HepG2 (cell line): ENCODE results near the gene MYADML2. TPM values are rescaled to one million over a fixed set of nuclear protein-coding genes. Genes with fewer than 3 reads are reported as not detected.

Source experiments
- CENPX ChIP-seq: sonication (generic); formaldehyde crosslinking; IDR thresholded peaks from 2 replicates; pipeline ENCODE4 v1.9.0; 2021; ENCODE audit warnings: mild to moderate bottlenecking, missing genetic modification reagents, moderate library complexity
- HOXA9 ChIP-seq: sonication (generic); formaldehyde crosslinking; IDR thresholded peaks from 2 replicates; pipeline ENCODE4 v1.8.1; 2022; ENCODE audit warnings: missing genetic modification reagents, mild to moderate bottlenecking, moderate library complexity, borderline replicate concordance
- U2AF2 ChIP-seq: fragments of 200-400 bp; formaldehyde crosslinking; IDR thresholded peaks from 2 replicates; pipeline ENCODE4 v1.6.1; 2017; ENCODE audit warnings: low read depth, mild to moderate bottlenecking, low read length
- ZMAT3 ChIP-seq: sonication (generic); formaldehyde crosslinking; conservative IDR thresholded peaks from 2 replicates; pipeline ENCODE4 v1.7.0; 2021; ENCODE audit warnings: missing genetic modification reagents
- ZNF224 ChIP-seq: sonication (generic); formaldehyde crosslinking; IDR thresholded peaks from 2 replicates; pipeline ENCODE4 v1.5.0; 2020; ENCODE audit warnings: mild to moderate bottlenecking, missing genetic modification reagents
- ZNF446 ChIP-seq: sonication (generic); formaldehyde crosslinking; IDR thresholded peaks from 2 replicates; pipeline ENCODE4 v1.5.0; 2020; ENCODE audit warnings: mild to moderate bottlenecking, missing genetic modification reagents
- ZNF549 ChIP-seq: sonication (generic); formaldehyde crosslinking; IDR thresholded peaks from 2 replicates; pipeline ENCODE4 v1.5.0; 2020; ENCODE audit warnings: missing genetic modification reagents
- ZNF598 ChIP-seq: sonication (generic); formaldehyde crosslinking; IDR thresholded peaks from 2 replicates; pipeline ENCODE4 v1.5.1; 2020; ENCODE audit warnings: mild to moderate bottlenecking, missing genetic modification reagents, borderline replicate concordance
- polyA plus RNA-seq, 8 experiments: library from polyadenylated mRNA; depleted of rRNA in 3 of 8; stranded (reverse) in 7 of 8; unstranded in 1 of 8; fragments of >200 nt; fragmentation: Illumina TruSeq in 4 of 8; extraction: Trizol in 4 of 8; gene quantifications; 2 replicates each; pipeline versions ENCODE4 v1.2.1 to v1.2.3, GENCODE V29; 2011 to 2016; ENCODE audit warnings: low read depth in 4 of 8, missing spikeins in 1 of 8, mixed read lengths in 1 of 8; ENCODE audit not compliant: insufficient read depth in 1 of 8
- total RNA-seq, 5 experiments: library from RNA; depleted of rRNA; stranded (reverse); fragments of >200 nt; fragmentation: Illumina TruSeq; extraction: Trizol; gene quantifications; 2 replicates each; pipeline ENCODE4 v1.2.3, GENCODE V29; 2016; ENCODE audit warnings: low read depth in 1 of 5
- TF ChIP-seq, protein P1 (sequence below): sonication (generic); formaldehyde crosslinking; IDR thresholded peaks from 2 replicates; pipeline ENCODE4 v1.5.1; 2020; ENCODE audit warnings: mild to moderate bottlenecking, missing genetic modification reagents, moderate library complexity
- TF ChIP-seq, protein P2 (sequence below): sonication (generic); formaldehyde crosslinking; IDR thresholded peaks from 2 replicates; pipeline ENCODE4 v1.5.0; 2020; ENCODE audit warnings: mild to moderate bottlenecking, missing genetic modification reagents, borderline replicate concordance
- TF ChIP-seq, protein P3 (sequence below): sonication (generic); formaldehyde crosslinking; IDR thresholded peaks from 2 replicates; pipeline ENCODE4 v1.4.0; 2020; ENCODE audit warnings: mild to moderate bottlenecking, missing genetic modification reagents

The MYADML2 gene
- total and polyA plus RNA-seq, 2 of the 13 experiments (the other 11 are each of a cell fraction or from before 2014, with no cell fraction given) = not detected

DNA sequence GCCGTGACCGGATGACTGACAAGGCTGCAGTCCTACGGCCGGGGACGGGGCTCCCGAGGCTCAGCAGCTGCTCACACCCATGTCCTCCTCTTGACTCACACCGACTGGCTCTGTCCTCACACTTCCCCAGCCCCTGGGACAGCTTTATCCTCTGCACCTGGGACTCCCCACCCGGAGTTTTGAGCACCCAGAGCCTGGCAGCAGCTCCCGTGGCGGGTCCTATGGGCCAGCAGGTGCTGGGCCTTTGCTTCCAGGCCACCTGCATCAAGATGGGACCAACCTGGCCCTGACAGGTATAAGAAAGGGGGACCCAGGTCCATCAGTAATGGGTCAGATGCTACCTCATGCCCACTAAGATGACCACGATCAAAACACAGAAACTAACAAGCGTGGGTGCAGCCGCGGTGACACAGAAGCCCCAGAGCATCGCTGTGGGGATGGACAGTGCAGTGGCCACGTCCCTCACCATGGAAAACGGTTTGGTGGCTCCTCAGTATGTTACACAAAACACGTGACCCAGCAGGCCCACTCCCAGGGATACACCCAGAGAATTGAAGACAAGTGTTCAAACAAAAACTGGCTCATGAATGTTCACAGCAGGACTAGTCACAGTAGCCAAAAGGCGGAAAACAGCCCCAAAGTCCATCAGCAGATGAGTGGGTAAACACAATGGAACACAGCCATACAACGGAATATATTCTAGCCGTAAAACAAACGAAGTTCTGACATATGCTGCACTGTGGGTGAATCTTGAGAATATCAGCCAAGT is 17.2 kb upstream of the MYADML2 start (continued):
- TF ChIP-seq, protein P1, sequence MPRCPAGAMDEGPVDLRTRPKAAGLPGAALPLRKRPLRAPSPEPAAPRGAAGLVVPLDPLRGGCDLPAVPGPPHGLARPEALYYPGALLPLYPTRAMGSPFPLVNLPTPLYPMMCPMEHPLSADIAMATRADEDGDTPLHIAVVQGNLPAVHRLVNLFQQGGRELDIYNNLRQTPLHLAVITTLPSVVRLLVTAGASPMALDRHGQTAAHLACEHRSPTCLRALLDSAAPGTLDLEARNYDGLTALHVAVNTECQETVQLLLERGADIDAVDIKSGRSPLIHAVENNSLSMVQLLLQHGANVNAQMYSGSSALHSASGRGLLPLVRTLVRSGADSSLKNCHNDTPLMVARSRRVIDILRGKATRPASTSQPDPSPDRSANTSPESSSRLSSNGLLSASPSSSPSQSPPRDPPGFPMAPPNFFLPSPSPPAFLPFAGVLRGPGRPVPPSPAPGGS (CRISPR knock-in tag) = no peak
- TF ChIP-seq, protein P2, sequence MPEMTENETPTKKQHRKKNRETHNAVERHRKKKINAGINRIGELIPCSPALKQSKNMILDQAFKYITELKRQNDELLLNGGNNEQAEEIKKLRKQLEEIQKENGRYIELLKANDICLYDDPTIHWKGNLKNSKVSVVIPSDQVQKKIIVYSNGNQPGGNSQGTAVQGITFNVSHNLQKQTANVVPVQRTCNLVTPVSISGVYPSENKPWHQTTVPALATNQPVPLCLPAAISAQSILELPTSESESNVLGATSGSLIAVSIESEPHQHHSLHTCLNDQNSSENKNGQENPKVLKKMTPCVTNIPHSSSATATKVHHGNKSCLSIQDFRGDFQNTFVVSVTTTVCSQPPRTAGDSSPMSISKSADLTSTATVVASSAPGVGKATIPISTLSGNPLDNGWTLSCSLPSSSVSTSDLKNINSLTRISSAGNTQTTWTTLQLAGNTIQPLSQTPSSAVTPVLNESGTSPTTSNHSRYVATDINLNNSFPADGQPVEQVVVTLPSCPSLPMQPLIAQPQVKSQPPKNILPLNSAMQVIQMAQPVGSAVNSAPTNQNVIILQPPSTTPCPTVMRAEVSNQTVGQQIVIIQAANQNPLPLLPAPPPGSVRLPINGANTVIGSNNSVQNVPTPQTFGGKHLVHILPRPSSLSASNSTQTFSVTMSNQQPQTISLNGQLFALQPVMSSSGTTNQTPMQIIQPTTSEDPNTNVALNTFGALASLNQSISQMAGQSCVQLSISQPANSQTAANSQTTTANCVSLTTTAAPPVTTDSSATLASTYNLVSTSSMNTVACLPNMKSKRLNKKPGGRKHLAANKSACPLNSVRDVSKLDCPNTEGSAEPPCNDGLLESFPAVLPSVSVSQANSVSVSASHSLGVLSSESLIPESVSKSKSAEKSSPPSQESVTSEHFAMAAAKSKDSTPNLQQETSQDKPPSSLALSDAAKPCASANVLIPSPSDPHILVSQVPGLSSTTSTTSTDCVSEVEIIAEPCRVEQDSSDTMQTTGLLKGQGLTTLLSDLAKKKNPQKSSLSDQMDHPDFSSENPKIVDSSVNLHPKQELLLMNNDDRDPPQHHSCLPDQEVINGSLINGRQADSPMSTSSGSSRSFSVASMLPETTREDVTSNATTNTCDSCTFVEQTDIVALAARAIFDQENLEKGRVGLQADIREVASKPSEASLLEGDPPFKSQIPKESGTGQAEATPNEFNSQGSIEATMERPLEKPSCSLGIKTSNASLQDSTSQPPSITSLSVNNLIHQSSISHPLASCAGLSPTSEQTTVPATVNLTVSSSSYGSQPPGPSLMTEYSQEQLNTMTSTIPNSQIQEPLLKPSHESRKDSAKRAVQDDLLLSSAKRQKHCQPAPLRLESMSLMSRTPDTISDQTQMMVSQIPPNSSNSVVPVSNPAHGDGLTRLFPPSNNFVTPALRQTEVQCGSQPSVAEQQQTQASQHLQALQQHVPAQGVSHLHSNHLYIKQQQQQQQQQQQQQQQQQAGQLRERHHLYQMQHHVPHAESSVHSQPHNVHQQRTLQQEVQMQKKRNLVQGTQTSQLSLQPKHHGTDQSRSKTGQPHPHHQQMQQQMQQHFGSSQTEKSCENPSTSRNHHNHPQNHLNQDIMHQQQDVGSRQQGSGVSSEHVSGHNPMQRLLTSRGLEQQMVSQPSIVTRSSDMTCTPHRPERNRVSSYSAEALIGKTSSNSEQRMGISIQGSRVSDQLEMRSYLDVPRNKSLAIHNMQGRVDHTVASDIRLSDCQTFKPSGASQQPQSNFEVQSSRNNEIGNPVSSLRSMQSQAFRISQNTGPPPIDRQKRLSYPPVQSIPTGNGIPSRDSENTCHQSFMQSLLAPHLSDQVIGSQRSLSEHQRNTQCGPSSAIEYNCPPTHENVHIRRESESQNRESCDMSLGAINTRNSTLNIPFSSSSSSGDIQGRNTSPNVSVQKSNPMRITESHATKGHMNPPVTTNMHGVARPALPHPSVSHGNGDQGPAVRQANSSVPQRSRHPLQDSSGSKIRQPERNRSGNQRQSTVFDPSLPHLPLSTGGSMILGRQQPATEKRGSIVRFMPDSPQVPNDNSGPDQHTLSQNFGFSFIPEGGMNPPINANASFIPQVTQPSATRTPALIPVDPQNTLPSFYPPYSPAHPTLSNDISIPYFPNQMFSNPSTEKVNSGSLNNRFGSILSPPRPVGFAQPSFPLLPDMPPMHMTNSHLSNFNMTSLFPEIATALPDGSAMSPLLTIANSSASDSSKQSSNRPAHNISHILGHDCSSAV (CRISPR knock-in tag) = no peak
- TF ChIP-seq CENPX (CRISPR knock-in tag) = no peak
- no peak for TF ChIP-seq ZNF224
- TF ChIP-seq ZNF549 = no peak
- TF ChIP-seq ZMAT3 (CRISPR knock-in tag) = peak; percentile 60; the same call in 1 of the 2 replicates
- TF ChIP-seq, protein P3, sequence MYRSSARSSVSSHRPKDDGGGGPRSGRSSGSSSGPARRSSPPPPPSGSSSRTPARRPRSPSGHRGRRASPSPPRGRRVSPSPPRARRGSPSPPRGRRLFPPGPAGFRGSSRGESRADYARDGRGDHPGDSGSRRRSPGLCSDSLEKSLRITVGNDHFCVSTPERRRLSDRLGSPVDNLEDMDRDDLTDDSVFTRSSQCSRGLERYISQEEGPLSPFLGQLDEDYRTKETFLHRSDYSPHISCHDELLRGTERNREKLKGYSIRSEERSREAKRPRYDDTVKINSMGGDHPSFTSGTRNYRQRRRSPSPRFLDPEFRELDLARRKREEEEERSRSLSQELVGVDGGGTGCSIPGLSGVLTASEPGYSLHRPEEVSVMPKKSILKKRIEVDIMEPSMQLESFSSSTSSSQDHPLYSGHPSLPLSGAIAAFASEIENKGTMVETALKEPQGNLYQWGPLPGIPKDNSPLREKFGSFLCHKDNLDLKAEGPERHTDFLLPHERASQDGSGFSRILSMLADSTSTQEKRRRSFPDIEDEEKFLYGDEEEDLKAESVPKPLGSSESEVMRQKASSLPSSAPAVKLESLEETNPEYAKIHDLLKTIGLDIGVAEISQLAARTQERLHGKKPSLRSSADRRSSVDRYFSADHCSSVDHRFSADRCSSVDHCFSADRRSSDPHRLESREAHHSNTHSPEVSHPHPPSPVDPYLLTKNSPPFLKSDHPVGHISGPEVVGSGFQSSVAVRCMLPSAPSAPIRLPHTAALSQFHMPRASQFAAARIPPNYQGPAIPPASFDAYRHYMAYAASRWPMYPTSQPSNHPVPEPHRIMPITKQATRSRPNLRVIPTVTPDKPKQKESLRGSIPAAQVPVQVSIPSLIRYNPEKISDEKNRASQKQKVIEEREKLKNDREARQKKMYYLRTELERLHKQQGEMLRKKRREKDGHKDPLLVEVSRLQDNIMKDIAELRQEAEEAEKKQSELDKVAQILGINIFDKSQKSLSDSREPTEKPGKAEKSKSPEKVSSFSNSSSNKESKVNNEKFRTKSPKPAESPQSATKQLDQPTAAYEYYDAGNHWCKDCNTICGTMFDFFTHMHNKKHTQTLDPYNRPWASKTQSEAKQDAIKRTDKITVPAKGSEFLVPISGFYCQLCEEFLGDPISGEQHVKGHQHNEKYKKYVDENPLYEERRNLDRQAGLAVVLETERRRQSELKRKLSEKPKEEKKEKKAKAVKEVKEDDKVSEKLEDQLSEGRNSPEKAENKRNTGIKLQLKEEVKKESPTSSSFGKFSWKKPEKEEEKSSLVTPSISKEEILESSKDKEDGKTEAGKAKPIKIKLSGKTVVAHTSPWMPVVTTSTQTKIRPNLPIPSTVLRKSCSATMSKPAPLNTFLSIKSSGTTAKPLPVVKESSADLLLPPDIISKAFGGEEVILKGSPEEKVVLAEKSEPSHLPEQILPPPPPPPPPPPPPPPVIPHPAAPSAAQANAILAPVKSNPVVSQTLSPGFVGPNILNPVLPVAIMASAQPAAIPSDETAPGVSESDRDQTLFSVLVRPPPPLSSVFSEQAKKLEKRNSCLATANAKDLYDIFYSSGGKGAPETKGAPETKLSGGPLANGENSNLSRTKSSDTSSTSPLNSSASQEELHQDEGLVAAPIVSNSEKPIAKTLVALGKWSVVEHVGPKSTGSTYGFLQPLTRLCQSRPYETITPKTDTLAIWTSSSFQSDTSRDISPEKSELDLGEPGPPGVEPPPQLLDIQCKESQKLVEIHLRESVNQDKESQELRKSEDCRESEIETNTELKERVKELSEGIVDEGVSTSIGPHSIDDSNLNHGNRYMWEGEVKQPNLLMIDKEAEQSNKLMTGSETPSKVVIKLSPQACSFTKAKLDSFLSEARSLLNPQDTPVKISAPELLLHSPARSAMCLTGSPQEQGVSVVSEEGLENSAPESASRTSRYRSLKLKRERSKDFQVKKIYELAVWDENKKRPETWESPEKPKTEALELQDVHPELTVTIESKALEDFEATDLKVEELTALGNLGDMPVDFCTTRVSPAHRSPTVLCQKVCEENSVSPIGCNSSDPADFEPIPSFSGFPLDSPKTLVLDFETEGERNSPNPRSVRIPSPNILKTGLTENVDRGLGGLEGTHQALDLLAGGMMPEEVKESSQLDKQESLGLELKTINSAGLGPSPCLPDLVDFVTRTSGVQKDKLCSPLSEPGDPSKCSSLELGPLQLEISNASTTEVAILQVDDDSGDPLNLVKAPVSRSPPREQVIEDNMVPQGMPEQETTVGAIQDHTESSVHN (CRISPR knock-in tag) = 0 out of 2 replicates have a peak, but pooled peaks have one; percentile 22
- TF ChIP-seq ZNF446 (CRISPR knock-in tag) = no peak
- TF ChIP-seq U2AF2 = no peak
- TF ChIP-seq HOXA9 = no peak
- no peak for TF ChIP-seq ZNF598 (CRISPR knock-in tag)
